ENCODE results near the gene AFG3L2. TPM values are rescaled to one million over a fixed set of nuclear protein-coding genes. Genes with fewer than 3 reads are reported as not detected.
A peak's percentile ranks its signal among the peaks of the same experiment; 100 is the strongest.

AFG3L2 gene
- total RNA-seq, 6 experiments from 2014 or later, result 30.2 to 47.7 (median 36.3) TPM

DNA sequence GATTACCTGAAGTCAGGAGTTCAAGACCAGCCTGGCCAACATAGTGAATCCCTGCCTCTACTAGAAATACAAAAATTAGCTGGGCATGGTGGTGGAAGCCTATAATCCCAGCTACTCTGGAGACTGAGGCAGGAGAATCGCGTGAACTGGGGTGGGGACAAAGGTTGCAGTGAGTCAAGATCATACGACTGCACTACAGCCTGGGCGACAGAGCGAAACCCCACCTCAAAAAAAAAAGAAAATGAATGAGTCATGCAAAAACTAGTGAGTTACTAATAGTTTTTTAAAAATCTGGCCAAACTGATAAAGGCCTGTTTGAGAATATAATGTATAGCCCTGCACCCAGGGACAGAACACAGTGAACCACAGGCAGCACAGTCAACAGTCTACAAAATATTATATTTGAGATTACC lies 17.5 kb downstream of the AFG3L2 start:
- ATAC-seq, result no peak
- no peak overlapping the region for H3K4me3 ChIP-seq
- H3K36me3 ChIP-seq, result peaks cover 7 to 78% (median 30%) of the 10 kb centered on the region in 4 donors
- TF ChIP-seq POLR2A (IDR thresholded peaks at IDR 0.05), result no peak
- TF ChIP-seq CTCF (IDR thresholded peaks at IDR 0.05), result no peak
- intact Hi-C loops (cut with DNase I), result no loop called here
- H3K27me3 ChIP-seq, result no peaks in the 10 kb centered on the region
- no peak overlapping the region for H3K27ac ChIP-seq
- H3K4me1 ChIP-seq, result no peaks in the 10 kb centered on the region
- DNase-seq, result no peak
- no peaks in the 10 kb centered on the region for H3K9me3 ChIP-seq
- 97% methylated on average over 5 of the region's 5 CpGs for WGBS (ENCODE audit: insufficient coverage, low coverage, low lambda C conversion rate, missing lambda C conversion rate)

DNA sequence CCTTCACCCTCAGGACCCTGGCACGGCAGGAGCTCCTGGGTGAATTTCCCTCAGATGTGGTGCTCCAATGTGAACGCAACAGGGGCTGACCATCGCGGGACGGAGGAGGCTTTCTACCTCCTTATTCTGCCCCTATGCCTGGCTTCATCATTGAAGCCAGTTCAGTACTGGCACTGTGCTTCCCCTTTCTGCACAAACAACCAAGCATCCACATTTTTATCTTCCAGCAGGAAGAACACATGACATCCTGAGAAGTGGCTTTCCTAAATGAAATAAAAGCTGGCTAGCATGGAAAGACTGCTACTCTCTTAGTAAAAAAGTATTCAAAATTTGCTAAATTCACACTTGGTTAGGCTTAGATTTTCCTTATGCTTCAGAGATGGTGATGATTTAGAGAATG lies 24.8 kb downstream of the AFG3L2 start:
- intact Hi-C loops (cut with DNase I), result no loop called here
- ATAC-seq, result peak in 3 of 4 donors; percentile 19 to 52 (median 37)
- H3K36me3 ChIP-seq, result peaks cover 0 to 81% (median 33%) of the 10 kb centered on the region in 4 donors
- no peak overlapping the region for H3K27ac ChIP-seq
- no peaks in the 10 kb centered on the region for H3K4me1 ChIP-seq
- H3K4me3 ChIP-seq, result no peak overlapping the region
- DNase-seq, result no peak
- no peaks in the 10 kb centered on the region for H3K9me3 ChIP-seq
- 80% methylated on average over 4 of the region's 5 CpGs for WGBS (ENCODE audit: insufficient coverage, low coverage, low lambda C conversion rate, missing lambda C conversion rate)
- H3K27me3 ChIP-seq, result no peaks in the 10 kb centered on the region
- TF ChIP-seq POLR2A (IDR thresholded peaks at IDR 0.05) (no peak), CTCF (IDR thresholded peaks at IDR 0.05) (no peak)

DNA sequence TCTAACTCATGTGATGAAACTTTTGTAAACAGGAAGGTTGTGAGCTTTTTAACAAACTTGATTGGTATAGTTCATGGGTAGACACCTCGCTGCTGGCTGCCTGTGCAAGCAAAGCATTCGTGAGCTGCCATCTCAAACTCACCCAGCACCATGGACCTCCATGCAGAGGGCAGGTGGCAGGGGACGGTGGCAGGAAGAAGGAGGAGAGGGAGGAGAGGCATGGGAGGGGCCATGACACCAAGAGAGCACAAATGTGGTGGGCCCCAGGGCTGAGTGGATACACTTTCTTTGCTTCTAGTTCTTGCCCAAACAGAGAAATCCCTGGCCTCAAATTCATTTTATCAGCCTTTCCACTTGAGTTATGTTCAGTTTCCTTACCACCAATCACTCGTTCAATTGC lies 29.1 kb downstream of the AFG3L2 start:
- Histone ChIP-seq H3K36me3 (peaks cover 0 to 93% (median 38%) of the 10 kb centered on the region in 4 donors), H3K9me3 (no peaks in the 10 kb centered on the region), H3K4me3 (no peak overlapping the region), H3K27me3 (no peaks in the 10 kb centered on the region), H3K4me1 (no peaks in the 10 kb centered on the region), H3K27ac (no peak overlapping the region)
- WGBS (ENCODE audit: insufficient coverage, low coverage, low lambda C conversion rate, missing lambda C conversion rate), result 90% methylated on average over 3 of the region's 4 CpGs
- no peak for TF ChIP-seq CTCF (IDR thresholded peaks at IDR 0.05)
- no peak for TF ChIP-seq POLR2A (IDR thresholded peaks at IDR 0.05)
- intact Hi-C loops (cut with DNase I), result no loop called here
- no peak for ATAC-seq
- no peak for DNase-seq

DNA sequence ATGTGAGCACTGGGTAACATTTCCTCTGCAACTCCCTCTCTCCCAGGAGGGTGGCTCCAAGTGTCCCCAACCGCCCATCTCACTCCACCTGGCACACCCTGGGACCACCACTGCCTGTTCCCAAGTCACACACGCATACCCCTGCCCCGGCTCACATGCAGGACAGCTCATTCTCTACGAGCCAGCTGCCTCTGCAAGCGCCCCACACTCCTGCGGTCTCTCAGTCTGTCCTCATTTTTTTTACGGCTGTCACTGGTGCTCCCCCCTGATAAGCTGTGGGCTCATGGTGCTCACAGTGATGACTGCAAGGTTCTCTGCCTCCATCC lies 30.8 kb downstream of the AFG3L2 start:
- intact Hi-C loops (cut with DNase I), result no loop called here
- Histone ChIP-seq H3K36me3 (peaks cover 0 to 93% (median 31%) of the 10 kb centered on the region in 4 donors), H3K27me3 (no peaks in the 10 kb centered on the region), H3K27ac (no peak overlapping the region), H3K4me1 (no peaks in the 10 kb centered on the region), H3K4me3 (no peak overlapping the region), H3K9me3 (no peaks in the 10 kb centered on the region)
- ATAC-seq (peak in 1 of 4 donors; percentile 19), DNase-seq (no peak)
- TF ChIP-seq POLR2A (IDR thresholded peaks at IDR 0.05) (no peak), CTCF (IDR thresholded peaks at IDR 0.05) (no peak)
- WGBS (ENCODE audit: insufficient coverage, low coverage, low lambda C conversion rate, missing lambda C conversion rate), result 100% methylated on average over 7 of the region's 7 CpGs

All from right lobe of liver (tissue), 6 donors.